GM12801 (cell line): ENCODE results near the gene ACSL1.

Experiments used
- TF ChIP-seq, protein P1 (sequence below): IDR thresholded peaks from one replicate; pipeline ENCODE4 v1.5.1; 2011; ENCODE audit warnings: control low read depth; ENCODE audit not compliant: insufficient read length; ENCODE audit errors: extremely low read depth

ACSL1 gene

DNA sequence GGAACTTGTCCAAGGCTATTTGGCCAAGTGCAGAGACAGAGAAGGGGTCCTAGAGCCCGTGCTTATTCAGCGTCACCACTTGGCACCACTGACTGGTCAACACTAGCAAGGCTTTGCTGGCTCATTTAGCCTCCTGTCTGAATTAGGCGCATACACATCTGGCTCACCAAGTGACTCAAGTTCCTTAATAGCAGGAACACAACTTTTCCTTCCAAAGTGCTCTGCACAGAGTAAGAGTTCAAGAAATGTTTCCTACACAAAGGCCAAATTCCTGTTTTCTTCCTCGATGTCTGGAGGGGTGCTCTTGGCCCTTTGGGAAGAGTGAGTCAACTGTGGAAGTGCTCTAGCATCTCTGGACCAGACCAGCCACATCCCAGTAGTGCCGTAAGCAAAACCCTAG, 65.1 kb downstream of the ACSL1 start:
- TF ChIP-seq, protein P1, sequence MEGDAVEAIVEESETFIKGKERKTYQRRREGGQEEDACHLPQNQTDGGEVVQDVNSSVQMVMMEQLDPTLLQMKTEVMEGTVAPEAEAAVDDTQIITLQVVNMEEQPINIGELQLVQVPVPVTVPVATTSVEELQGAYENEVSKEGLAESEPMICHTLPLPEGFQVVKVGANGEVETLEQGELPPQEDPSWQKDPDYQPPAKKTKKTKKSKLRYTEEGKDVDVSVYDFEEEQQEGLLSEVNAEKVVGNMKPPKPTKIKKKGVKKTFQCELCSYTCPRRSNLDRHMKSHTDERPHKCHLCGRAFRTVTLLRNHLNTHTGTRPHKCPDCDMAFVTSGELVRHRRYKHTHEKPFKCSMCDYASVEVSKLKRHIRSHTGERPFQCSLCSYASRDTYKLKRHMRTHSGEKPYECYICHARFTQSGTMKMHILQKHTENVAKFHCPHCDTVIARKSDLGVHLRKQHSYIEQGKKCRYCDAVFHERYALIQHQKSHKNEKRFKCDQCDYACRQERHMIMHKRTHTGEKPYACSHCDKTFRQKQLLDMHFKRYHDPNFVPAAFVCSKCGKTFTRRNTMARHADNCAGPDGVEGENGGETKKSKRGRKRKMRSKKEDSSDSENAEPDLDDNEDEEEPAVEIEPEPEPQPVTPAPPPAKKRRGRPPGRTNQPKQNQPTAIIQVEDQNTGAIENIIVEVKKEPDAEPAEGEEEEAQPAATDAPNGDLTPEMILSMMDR: no peak

- TF ChIP-seq, protein P1: no peak
Observed at GRCh38 chr4:184757810-184758209, 68.0 kb downstream of the ACSL1 start.

GRCh38 chr4:184756399-184756798, 69.4 kb downstream of the ACSL1 start:
- TF ChIP-seq, protein P1: no peak

DNA sequence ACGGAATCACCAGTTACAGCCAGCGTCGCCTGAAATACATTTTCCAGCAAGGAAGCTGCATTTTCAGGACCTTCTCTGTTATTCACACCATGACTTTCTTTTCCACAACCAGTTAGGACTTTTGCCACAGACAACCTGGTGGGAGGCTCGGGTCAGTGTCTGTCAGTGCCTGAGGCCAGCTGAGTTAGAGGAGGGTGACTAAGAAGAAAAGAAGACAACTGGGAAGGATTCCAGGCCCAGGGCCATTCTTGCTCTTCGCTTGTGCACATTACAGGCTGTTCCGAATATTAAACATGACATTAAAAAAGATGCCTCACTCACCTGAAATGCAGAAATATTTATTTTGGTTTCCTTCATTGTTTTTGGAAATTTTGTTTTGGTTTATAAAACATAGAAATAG, 70.5 kb downstream of the ACSL1 start:
- TF ChIP-seq, protein P1: no peak

- TF ChIP-seq, protein P1: no peak
Observed at GRCh38 chr4:184752496-184753275, 73.1 kb downstream of the ACSL1 start.

- TF ChIP-seq, protein P1: no peak
Observed at GRCh38 chr4:184751585-184751956, 74.2 kb downstream of the ACSL1 start.

GRCh38 chr4:184750926-184751584, 74.7 kb downstream of the ACSL1 start:
- TF ChIP-seq, protein P1: no peak
